Keratinocyte (primary cell): ENCODE results near the gene OR10G8.

Experiments
- EZH2 ChIP-seq: IDR thresholded peaks from one replicate; pipeline ENCODE4 v1.6.1; 2012; ENCODE audit warnings: inconsistent platforms, mild to moderate bottlenecking, low read length, moderate library complexity
- TF ChIP-seq, protein P1 (sequence below), 3 experiments: IDR thresholded peaks in 1 of 3; conservative IDR thresholded peaks in 1 of 3; optimal IDR thresholded peaks in 1 of 3; 2 replicates in 2 of 3; 3 replicates in 1 of 3; pipeline versions ENCODE3 to v1.5.1; 2011; ENCODE audit warnings: low read length in 3 of 3, mild to moderate bottlenecking in 3 of 3, moderate library complexity in 2 of 3, control low read depth in 1 of 3, inconsistent platforms in 1 of 3; ENCODE audit not compliant: insufficient read depth in 2 of 3; ENCODE audit errors: extremely low read depth in 1 of 3

DNA sequence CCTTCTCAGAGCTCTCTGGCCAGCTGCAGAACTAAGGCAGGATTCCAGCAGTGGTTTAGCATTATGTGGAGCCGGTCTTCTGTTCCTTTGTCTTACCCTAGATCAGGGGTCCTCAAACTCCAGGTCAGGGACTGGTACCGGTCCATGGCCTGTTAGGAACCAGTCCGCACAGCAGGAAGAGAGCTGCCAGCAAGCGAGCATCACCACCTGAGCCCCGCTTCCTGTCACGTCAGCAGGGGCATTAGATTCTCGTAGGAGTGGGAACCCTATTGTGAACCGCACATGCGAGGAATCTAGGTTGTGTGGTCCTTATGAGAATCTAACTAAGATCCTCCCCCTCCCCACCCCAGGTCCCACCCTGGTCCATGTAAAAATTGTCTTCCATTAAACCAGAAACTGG is 13.0 kb downstream of the OR10G8 start:
- TF ChIP-seq, protein P1, sequence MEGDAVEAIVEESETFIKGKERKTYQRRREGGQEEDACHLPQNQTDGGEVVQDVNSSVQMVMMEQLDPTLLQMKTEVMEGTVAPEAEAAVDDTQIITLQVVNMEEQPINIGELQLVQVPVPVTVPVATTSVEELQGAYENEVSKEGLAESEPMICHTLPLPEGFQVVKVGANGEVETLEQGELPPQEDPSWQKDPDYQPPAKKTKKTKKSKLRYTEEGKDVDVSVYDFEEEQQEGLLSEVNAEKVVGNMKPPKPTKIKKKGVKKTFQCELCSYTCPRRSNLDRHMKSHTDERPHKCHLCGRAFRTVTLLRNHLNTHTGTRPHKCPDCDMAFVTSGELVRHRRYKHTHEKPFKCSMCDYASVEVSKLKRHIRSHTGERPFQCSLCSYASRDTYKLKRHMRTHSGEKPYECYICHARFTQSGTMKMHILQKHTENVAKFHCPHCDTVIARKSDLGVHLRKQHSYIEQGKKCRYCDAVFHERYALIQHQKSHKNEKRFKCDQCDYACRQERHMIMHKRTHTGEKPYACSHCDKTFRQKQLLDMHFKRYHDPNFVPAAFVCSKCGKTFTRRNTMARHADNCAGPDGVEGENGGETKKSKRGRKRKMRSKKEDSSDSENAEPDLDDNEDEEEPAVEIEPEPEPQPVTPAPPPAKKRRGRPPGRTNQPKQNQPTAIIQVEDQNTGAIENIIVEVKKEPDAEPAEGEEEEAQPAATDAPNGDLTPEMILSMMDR (optimal IDR thresholded peaks at IDR 0.05 in 1 of 3, IDR thresholded peaks at IDR 0.05 in 1 of 3, conservative IDR thresholded peaks at IDR 0.05 in 1 of 3; ENCODE audit: extremely low read depth in 1 of 3, insufficient read depth in 2 of 3, low read length in 3 of 3), result no peak
- TF ChIP-seq EZH2, result no peak
